Esophagus muscularis mucosa (tissue), 4 donors: ENCODE measurements around the gene GABRA5. TPM values are rescaled to one million over a fixed set of nuclear protein-coding genes. Genes with fewer than 3 reads are reported as not detected.

Source experiments
- DNase-seq: peaks from one replicate; pipeline ENCODE4 v3.0.0-alpha.2; 2017; ENCODE audit errors: extremely low spot score
- H3K27ac ChIP-seq, 4 donors: fragments of 200-600 bp; sonication (generic); replicated peaks in 1 of 4; 1 replicate in 3 of 4; 2 replicates in 1 of 4; pipeline ENCODE4 v1.5.1; 2016 to 2019; ENCODE audit warnings: mild to moderate bottlenecking in 1 of 4
- H3K27me3 ChIP-seq, 4 donors: fragments of 200-600 bp; sonication (generic); one replicate each; pipeline versions ENCODE4 v1.5.1 to v1.6.0; 2016 to 2019
- H3K36me3 ChIP-seq, 4 donors: fragments of 200-600 bp; sonication (generic); one replicate each; pipeline ENCODE4 v1.5.1; 2016 to 2019
- H3K4me1 ChIP-seq, 4 donors: fragments of 200-600 bp; sonication (generic); one replicate each; pipeline ENCODE4 v1.5.1; 2016 to 2019
- H3K4me3 ChIP-seq, 4 donors: fragments of 200-600 bp; sonication (generic); 1 replicate in 2 of 4; 2 replicates in 2 of 4; pipeline ENCODE4 v1.5.1; 2016 to 2019; ENCODE audit warnings: mild to moderate bottlenecking in 4 of 4, moderate library complexity in 1 of 4
- H3K9me3 ChIP-seq, 4 donors: fragments of 200-600 bp; sonication (generic); 1 replicate in 3 of 4; 2 replicates in 1 of 4; pipeline ENCODE4 v1.5.1; 2016 to 2019
- EP300 ChIP-seq: sonication (generic); formaldehyde crosslinking; IDR thresholded peaks from one replicate; pipeline ENCODE4 v1.6.1; 2017; ENCODE audit warnings: antibody characterized with exemption
- POLR2A ChIP-seq: fragments of 450-650 bp; IDR thresholded peaks from one replicate; pipeline ENCODE4 v1.6.1; 2017; ENCODE audit warnings: antibody characterized with exemption, moderate library complexity, mild to moderate bottlenecking, low read depth
- POLR2AphosphoS5 ChIP-seq, 2 donors: sonication (generic); formaldehyde crosslinking; IDR thresholded peaks; one replicate each; pipeline ENCODE4 v1.6.1; 2017; ENCODE audit warnings: antibody characterized with exemption in 2 of 2
- WGBS: methylation state at CpG from one replicate; pipeline ENCODE4 v1.1.5; 2018; 5-methylcytosine and 5-hydroxymethylcytosine counted together
- intact Hi-C: fragments of 100-400 bp; cut with DNase I; formaldehyde crosslinking; loops from one replicate; pipeline ENCODE4 v1.15.1; 2023
- total RNA-seq, 4 donors: library from RNA; depleted of rRNA; stranded (reverse); fragments of >200 nt; gene quantifications; one replicate each; pipeline versions ENCODE4 v1.1.0 to v1.2.1, GENCODE V29; 2016
- TF ChIP-seq, protein P1 (sequence below), 3 experiments: fragments of 200-600 bp in 2 of 3; fragments of 450-650 bp in 1 of 3; sonication (generic) in 2 of 3; IDR thresholded peaks; one replicate each; pipeline ENCODE4 v1.5.1; 2017 to 2019; ENCODE audit warnings: antibody characterized with exemption in 3 of 3, mild to moderate bottlenecking in 2 of 3, moderate library complexity in 1 of 3

Gene GABRA5
- total RNA-seq, 4 donors from 2014 or later: 10.3 to 103 (median 38.0) TPM

DNA sequence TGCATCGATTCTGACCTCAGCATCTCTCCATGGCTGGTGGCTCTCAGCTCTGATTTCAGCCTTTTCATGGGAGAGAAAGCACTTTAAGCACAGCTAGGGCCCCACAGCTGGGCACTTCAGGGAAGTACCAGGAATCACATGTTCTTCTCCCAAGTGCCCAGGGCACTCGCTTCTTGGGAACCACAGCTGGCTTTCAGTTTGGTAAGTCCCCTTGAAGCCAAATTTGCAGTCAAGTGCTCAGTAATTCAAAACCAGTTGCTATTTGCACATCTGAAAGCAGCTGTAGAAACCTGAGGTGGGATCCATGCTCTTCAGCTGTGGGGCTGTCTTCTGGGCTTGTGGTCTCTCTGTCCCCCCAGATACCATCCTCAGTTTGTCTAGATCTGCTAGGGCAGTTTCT, 12.8 kb downstream of the GABRA5 start:
- peak; percentile 19 for DNase-seq
- Histone ChIP-seq H3K36me3 (peaks cover 0 to 20% (median 2%) of the 10 kb centered on the region in 4 donors), H3K9me3 (no peaks in the 10 kb centered on the region), H3K4me3 (no peak overlapping the region), H3K27ac (no peak overlapping the region), H3K4me1 (peaks cover 0 to 29% (median 0%) of the 10 kb centered on the region in 4 donors), H3K27me3 (no peaks in the 10 kb centered on the region)
- intact Hi-C loops: loop anchor here (10.0 kb wide), 1 partner anchor 55 kb away; no protein-coding TSS in a partner anchor
- 83% methylated on average over 2 of the region's 2 CpGs for WGBS
- TF ChIP-seq, protein P1, sequence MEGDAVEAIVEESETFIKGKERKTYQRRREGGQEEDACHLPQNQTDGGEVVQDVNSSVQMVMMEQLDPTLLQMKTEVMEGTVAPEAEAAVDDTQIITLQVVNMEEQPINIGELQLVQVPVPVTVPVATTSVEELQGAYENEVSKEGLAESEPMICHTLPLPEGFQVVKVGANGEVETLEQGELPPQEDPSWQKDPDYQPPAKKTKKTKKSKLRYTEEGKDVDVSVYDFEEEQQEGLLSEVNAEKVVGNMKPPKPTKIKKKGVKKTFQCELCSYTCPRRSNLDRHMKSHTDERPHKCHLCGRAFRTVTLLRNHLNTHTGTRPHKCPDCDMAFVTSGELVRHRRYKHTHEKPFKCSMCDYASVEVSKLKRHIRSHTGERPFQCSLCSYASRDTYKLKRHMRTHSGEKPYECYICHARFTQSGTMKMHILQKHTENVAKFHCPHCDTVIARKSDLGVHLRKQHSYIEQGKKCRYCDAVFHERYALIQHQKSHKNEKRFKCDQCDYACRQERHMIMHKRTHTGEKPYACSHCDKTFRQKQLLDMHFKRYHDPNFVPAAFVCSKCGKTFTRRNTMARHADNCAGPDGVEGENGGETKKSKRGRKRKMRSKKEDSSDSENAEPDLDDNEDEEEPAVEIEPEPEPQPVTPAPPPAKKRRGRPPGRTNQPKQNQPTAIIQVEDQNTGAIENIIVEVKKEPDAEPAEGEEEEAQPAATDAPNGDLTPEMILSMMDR (IDR thresholded peaks at IDR 0.05): no peak
- TF ChIP-seq EP300 (no peak), POLR2A (no peak), POLR2AphosphoS5 (IDR thresholded peaks at IDR 0.05) (no peak)

DNA sequence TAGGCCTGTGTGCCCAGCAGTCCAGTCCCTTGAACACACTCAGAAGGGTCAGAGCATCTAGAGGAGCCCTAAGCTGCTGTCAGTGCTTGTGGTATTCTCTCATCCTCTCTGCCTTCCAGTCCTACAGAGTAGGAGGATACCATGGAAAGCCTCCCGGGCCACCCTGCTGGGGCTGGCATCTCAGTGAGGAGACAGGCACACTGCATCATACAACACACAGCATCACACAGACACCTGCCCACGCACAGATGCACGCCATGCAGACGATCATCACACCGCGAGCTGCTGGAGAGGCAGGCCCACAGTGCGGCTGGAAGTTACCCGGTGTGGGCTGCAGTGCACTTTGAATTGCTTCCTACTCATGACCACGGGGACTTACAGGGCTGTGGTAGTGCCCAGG, 15.2 kb downstream of the GABRA5 start:
- 86% methylated on average over 9 of the region's 9 CpGs for WGBS

DNA sequence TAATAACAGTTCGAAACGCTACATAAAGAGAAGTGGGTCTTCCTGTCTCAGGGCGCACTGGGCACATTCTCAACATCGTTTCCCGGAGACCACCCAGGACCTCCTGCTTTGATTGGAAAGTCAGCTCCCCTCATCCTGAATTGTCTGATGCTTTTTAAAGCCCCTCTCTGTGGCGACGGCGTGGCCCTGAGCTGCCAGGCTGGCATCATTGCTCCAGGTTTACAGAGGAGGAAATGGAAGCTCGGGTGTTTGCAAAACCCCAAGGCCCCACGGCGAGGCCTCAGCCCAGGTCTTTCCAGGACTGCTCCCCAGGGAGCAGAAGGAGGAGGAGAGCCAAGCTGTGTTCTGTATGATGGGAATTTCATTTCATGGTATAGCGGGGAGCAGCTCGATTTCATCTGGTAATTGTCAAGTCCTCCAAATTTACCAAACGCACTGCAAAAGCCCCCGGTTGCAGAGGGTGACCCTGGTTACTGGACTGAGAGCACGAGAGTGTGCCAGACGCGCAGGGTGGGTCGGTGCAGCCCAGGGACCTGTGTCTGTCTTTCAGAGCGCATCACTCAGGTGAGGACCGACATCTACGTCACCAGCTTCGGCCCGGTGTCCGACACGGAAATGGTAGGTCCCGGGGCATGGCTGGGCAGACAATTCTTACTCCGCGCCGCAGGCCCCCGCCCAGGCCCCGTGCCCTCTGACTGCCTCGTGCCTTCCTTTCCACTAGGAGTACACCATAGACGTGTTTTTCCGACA, 15.9 kb downstream of the GABRA5 start:
- no peak overlapping the region for H3K4me3 ChIP-seq
- TF ChIP-seq POLR2AphosphoS5 (IDR thresholded peaks at IDR 0.05) (no peak), POLR2A (no peak), EP300 (no peak)
- TF ChIP-seq, protein P1 (IDR thresholded peaks at IDR 0.05): no peak
- intact Hi-C loops: no loop called here
- no peaks in the 10 kb centered on the region for H3K9me3 ChIP-seq
- H3K27ac ChIP-seq: no peak overlapping the region
- H3K27me3 ChIP-seq: no peaks in the 10 kb centered on the region
- peak; percentile 64 for DNase-seq
- WGBS: 87% methylated on average over 19 of the region's 35 CpGs
- H3K4me1 ChIP-seq: peaks cover 0 to 23% (median 1%) of the 10 kb centered on the region in 4 donors
- peaks cover 0 to 20% (median 2%) of the 10 kb centered on the region in 4 donors for H3K36me3 ChIP-seq

More for the DNA sequence above, 15.2 kb downstream of the GABRA5 start:
- H3K27ac ChIP-seq: no peak overlapping the region
- no peaks in the 10 kb centered on the region for H3K27me3 ChIP-seq
- H3K9me3 ChIP-seq: no peaks in the 10 kb centered on the region
- no peak overlapping the region for H3K4me3 ChIP-seq
- H3K36me3 ChIP-seq: peaks cover 0 to 20% (median 2%) of the 10 kb centered on the region in 4 donors
- intact Hi-C loops: no loop called here
- peaks cover 0 to 19% (median 0%) of the 10 kb centered on the region in 4 donors for H3K4me1 ChIP-seq
- TF ChIP-seq, protein P1 (IDR thresholded peaks at IDR 0.05): no peak
- TF ChIP-seq EP300 (no peak), POLR2A (no peak), POLR2AphosphoS5 (IDR thresholded peaks at IDR 0.05) (no peak)
- peak; percentile 68 for DNase-seq

DNA sequence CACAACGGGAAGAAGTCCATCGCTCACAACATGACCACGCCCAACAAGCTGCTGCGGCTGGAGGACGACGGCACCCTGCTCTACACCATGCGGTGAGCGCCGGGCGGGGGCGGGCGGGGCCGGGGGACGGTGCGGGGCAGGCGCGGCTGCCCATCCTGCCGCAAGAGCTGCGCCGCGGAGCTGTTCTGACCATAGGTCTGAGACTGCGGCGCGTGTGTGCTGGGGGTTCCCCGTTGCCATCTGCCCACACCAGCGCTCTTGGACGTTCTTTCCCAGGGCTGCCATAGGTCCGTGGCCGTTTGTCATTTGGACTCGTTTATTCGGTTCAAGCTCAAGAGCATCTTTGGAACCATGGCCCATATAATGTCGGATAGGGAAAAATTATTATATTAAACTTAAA, 16.6 kb downstream of the GABRA5 start:
- DNase-seq: peak; percentile 87

More for the DNA sequence above, 16.6 kb downstream of the GABRA5 start:
- no peak for TF ChIP-seq POLR2AphosphoS5 (IDR thresholded peaks at IDR 0.05)
- no peak for TF ChIP-seq EP300
- TF ChIP-seq POLR2A: no peak
- TF ChIP-seq, protein P1 (IDR thresholded peaks at IDR 0.05): no peak
- intact Hi-C loops: no loop called here
- Histone ChIP-seq H3K4me3 (no peak overlapping the region), H3K4me1 (peaks cover 0 to 30% (median 4%) of the 10 kb centered on the region in 4 donors), H3K9me3 (no peaks in the 10 kb centered on the region), H3K36me3 (peaks cover 0 to 20% (median 2%) of the 10 kb centered on the region in 4 donors), H3K27me3 (no peaks in the 10 kb centered on the region), H3K27ac (no peak overlapping the region)
- 92% methylated on average over 24 of the region's 32 CpGs for WGBS
